GM12801 (cell line): ENCODE data around the gene SRD5A1.

ENCODE experiments used
- TF ChIP-seq, protein P1 (sequence below): IDR thresholded peaks from one replicate; pipeline ENCODE4 v1.5.1; 2011; ENCODE audit warnings: control low read depth; ENCODE audit not compliant: insufficient read length; ENCODE audit errors: extremely low read depth

The SRD5A1 gene

DNA sequence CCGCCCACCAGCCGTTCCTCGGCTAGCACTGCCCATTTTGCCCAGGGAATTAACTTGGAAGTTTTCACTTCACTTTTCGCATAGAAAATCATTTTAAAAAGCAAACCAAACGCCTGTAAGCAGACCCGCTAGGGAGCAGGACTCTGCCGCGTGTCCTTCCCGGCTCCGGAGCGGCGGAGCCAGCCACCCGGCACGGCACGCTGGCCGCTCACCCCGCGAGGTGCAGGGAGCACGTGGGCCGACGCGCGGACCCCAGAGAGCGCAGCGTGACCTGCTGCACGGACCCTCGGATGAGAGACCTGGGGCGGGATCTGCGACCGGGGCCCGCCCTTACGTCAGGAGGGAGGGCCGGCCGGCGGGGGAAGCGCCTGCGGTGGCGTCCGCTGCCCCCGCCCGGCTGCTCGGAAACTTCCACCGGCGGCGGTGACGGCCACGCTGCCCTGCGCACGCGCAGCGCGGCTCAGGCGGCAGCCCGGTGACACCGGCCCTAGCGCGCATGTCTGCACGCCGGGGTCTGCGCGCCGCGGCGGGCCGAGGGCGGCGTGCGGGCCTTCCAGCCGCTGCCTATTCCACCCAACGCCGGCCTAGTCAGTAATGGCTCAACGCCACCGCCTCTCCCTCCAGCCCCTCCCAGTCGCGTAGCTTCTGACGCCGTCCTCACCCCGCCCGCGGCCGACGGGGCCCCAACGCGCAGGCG is 79.5 kb downstream of the SRD5A1 start:
- TF ChIP-seq, protein P1, sequence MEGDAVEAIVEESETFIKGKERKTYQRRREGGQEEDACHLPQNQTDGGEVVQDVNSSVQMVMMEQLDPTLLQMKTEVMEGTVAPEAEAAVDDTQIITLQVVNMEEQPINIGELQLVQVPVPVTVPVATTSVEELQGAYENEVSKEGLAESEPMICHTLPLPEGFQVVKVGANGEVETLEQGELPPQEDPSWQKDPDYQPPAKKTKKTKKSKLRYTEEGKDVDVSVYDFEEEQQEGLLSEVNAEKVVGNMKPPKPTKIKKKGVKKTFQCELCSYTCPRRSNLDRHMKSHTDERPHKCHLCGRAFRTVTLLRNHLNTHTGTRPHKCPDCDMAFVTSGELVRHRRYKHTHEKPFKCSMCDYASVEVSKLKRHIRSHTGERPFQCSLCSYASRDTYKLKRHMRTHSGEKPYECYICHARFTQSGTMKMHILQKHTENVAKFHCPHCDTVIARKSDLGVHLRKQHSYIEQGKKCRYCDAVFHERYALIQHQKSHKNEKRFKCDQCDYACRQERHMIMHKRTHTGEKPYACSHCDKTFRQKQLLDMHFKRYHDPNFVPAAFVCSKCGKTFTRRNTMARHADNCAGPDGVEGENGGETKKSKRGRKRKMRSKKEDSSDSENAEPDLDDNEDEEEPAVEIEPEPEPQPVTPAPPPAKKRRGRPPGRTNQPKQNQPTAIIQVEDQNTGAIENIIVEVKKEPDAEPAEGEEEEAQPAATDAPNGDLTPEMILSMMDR = no peak

DNA sequence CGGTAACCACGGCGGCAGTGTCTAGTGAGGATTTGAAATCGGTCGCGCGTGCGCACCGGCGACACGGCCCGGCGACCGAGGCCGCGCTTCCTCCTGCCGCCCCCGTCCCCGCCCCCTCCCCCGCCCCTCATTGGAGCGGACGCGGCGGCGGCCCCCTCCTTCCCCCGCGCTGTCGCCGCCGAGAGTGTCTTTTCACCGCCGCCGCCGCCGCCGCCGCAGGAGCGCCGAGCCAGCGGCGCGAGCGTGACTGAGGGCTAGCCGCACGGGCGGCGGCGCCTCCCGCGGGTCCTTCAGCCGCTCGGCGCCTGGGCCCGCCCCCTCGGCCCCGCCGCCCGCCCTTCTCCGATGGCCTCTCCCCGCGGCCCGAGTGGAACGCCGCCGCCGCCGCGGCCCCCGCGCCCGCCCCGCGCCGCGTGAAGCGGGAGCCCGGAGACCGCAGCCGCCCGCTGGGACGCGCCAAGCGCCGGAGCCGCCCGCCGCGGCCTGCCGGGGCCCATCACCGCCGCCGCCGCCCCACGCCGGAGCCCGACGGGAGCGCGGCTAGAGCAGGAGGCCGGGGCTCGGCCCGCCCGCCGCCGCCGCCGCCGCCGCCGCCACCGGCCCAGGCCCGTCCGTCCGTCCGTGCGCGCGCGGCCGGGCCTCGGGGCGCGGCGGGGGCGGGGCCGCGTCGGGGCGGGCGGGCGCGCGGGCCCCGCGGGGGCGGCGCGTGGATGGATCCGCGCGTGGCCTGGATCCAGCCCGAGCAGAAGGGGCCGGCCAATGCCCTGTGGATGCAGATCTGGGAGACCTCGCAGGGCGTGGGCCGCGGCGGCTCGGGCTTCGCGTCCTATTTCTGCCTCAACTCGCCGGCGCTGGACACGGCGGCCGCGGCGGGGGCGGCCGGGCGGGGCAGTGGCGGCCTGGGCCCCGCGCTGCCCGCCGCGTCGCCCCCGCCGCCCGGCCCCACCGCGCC is 80.3 kb downstream of the SRD5A1 start, which contains the start of gene TENT4A:
Gene TENT4A, plus strand, starts transcription at position 159 of the 952 bp plus-strand sequence. Its CDS starts 552 bp downstream, at position 711.
- TF ChIP-seq, protein P1 = no peak

DNA sequence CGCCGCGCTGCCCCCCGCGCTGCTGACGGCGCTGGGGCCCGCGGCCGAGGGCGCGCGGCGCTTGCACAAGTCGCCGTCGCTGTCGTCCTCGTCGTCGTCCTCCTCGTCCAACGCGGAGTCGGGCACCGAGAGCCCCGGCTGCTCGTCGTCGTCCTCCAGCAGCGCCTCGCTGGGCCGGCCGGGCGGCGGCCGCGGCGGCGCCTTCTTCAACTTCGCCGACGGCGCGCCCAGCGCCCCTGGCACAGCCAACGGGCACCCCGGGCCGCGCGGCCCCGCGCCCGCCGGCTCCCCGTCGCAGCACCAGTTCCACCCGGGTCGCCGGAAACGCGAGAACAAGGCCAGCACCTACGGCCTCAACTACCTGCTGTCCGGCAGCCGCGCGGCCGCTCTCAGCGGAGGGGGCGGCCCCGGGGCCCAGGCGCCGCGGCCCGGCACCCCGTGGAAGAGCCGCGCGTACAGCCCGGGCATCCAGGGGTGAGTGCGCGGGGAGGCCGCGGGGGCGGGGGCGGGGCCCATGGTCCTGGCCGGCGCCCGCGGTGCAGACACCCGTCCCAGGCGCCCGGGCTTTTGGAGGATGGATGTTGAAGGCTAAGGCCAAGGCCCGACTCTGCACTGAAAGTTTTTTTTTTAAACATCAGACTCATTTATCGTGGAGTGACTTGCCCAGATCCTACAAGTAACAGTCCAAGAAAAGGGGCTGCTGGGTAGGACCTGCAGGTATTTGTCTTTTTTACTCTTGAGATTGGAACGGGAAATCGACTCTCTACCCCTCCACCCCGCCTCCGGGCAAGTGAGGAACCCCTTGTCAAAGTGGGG is 81.2 kb downstream of the SRD5A1 start:
- TF ChIP-seq, protein P1 = no peak

DNA sequence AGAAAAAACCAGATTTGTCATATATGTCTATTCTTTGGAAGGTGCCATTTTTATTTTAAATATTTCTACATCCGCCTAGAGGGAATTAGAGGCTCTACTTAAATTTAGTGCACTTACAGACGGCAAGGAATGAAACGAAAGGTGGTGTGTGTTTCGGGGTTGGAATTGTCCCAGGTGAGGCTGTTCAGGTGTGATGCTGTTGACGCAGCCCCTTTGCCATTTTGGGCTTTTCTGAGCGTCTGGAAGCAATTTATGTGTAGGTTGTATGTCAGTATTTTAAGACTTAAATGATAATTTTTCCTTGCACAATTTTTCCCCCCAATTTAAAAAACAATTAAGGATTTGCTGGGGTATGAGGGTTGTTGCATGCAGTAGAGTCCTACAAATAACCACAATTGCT is 82.0 kb downstream of the SRD5A1 start:
- TF ChIP-seq, protein P1 = no peak

DNA sequence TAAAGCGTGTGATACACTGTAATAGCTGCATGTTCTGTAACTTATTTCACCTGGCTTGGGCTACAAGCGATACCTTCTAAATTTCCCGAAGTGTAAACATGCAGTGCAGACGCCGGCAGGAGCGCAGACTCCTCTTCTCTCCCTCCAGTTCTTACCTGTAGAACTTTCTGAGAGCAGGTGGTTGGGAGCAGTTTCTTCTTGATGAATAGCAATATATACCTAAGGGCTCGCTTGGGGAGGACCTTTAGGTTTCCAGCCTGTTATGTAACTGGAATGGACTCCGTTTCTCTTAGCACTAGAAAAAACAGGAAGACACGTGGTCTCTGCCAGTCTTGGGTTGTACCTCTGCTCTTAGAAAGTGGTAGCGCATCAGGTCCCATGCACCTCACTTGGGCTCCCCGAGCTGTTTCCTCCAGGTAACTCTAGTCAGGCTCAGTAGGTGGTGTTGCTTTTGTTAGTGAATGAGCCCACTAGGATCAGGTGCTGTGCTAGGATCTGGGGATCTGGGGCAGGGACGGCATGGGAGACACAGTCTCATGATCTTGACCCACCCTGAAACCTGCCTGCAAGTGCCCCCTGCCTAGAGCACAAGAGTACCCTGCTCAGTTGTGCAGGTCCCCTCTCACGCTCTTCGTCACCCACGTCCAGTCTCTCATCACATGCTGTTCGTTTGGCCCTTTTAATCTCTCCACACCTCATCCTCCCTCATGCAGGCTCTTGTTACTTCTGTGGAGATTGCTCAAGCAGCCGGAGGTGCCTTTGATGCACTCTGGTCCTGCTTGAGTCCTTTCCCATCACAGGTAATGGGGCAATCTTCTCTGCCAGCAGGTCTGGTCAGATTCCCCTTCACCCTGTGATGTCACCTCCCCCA is 82.8 kb downstream of the SRD5A1 start:
- TF ChIP-seq, protein P1 = no peak

DNA sequence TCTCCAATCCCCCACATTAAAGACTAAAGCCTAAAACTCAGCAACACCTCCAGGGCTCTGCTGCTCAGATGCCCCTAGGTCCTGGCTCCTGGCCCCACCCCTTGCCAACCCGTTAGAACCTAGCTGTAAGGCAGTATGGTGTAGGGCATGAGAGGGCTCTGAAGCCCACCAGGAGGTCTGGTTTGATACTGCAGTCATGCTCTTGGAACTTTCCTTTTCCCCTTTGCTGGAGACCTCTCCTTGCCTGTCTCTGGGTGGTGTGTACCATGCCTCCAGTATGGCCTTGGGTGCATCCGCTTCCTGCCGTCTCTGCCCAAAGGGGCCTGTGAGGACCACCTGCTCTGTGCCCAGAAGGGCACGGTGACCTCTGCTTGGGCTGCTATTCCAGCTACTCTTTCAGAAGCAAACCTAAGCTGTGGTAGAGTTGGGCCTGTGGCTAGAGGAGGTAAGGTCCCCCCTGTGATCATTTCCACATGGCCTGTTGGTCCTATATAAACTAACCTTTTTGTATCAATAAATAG is 83.4 kb downstream of the SRD5A1 start:
- TF ChIP-seq, protein P1 = no peak
